Fibroblast of mammary gland (primary cell): Measurements from ENCODE around the gene ZNF746.

Experiments
- DNase-seq: peaks from one replicate; pipeline ENCODE4 v3.0.0-alpha.2; 2010; ENCODE audit warnings: low read depth
- H3K4me3 ChIP-seq: 2 replicates; pipeline ENCODE4 v1.5.1; 2011; ENCODE audit warnings: low read depth, mild to moderate bottlenecking, low read length, moderate library complexity; ENCODE audit not compliant: control insufficient read depth
- TF ChIP-seq, protein P1 (sequence below): conservative IDR thresholded peaks from 2 replicates; pipeline ENCODE4 v1.5.1; 2011; ENCODE audit warnings: low read depth, low read length, inconsistent platforms; ENCODE audit not compliant: control insufficient read depth, insufficient read depth

Gene ZNF746

DNA sequence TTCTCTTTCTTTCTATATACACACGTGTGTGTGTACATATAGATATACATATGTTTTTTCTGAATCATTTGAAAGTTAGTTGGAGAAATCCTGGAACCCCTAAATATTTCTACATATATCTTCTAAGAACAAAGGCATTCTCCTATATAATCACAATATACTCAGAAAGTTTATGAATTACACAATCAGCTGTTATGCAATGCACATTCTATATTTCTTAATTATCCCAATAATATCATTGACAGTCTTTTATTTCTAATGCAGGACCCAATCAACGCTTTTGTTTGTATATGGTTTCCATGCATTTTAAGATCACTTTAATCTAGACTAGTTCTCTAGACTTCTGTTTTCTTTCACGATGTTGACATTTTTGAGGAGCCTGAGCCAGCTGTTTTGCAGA, 27.7 kb upstream of the ZNF746 start:
- DNase-seq: no peak
- H3K4me3 ChIP-seq: no peak overlapping the region
- TF ChIP-seq, protein P1, sequence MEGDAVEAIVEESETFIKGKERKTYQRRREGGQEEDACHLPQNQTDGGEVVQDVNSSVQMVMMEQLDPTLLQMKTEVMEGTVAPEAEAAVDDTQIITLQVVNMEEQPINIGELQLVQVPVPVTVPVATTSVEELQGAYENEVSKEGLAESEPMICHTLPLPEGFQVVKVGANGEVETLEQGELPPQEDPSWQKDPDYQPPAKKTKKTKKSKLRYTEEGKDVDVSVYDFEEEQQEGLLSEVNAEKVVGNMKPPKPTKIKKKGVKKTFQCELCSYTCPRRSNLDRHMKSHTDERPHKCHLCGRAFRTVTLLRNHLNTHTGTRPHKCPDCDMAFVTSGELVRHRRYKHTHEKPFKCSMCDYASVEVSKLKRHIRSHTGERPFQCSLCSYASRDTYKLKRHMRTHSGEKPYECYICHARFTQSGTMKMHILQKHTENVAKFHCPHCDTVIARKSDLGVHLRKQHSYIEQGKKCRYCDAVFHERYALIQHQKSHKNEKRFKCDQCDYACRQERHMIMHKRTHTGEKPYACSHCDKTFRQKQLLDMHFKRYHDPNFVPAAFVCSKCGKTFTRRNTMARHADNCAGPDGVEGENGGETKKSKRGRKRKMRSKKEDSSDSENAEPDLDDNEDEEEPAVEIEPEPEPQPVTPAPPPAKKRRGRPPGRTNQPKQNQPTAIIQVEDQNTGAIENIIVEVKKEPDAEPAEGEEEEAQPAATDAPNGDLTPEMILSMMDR: no peak

DNA sequence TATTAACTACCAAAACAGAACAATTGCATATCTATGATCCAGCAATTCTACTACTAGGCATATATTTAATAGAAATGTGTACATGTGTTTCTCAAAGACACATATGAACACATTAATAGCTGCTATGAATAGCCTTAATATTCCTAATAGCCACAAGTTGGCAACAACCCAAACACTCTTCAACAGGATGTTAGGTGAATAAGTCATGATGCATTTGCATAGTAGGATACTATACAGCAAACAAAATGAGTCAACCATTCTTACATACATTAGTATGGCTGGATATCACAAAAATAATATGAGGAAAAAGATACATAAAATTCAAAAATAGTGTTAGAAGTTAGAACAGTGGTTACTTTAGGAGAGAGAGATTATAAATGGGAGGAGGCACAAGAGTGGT, 26.8 kb upstream of the ZNF746 start:
- DNase-seq: peak; percentile 4
- TF ChIP-seq, protein P1: no peak
- H3K4me3 ChIP-seq: no peak overlapping the region

DNA sequence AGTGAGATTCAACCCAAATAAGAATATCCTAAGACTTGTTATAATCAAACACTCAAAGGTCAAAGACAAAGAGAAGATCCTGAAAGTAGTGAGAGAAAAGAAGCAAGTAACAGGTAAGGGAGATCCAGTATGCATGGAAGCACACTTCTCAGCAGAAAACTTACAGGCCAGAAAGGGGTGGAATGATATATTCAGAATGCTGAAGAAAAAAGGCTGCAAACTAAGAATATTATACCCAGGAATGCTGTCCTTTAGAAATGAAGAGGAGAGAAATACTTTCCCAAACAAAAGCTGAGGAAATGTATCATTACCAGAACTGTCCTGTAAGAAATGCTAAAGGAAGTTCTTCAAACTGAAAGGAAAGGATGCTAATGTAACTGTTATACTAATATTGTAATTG, 12.6 kb upstream of the ZNF746 start:
- no peak for DNase-seq
- H3K4me3 ChIP-seq: no peak overlapping the region
- TF ChIP-seq, protein P1: no peak

DNA sequence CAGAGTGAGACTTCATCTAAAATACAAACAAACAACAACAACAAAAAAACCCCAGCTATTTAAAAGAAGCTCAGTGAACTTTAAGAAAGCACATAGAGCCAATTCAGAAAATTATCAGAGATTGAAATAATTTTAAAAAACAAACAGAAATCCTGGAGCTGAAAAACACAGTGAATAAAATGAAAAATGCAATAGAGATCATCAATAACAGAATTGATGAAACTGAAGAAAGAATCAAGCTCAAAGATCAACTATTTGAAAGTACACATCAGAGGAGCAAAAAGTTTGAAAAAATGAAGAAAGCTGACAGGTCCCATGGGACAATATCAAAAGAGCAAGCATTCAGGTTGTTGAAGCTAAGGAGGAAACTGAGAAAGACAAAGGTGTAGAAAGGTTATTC, 12.2 kb upstream of the ZNF746 start:
- TF ChIP-seq, protein P1: no peak
- no peak for DNase-seq
- H3K4me3 ChIP-seq: no peak overlapping the region

DNA sequence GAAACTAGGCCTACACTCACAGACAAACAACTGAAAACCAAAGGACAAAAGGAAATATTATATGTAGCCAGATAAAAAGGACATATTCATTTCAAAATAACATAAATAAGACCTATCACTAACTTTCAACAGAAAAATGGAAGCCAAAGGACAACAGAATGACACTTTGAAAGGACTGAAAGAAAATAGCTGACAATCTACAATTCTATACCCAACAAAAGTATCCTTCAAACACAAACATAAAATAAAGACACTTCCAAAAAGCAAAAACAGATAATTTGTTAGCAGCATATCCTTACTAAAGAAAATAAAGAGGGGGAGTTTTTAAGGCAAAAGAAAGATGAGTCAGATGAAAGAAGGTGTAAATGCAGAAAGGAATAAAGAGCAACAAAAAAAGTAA, 7.9 kb upstream of the ZNF746 start:
- no peak overlapping the region for H3K4me3 ChIP-seq
- TF ChIP-seq, protein P1: no peak
- DNase-seq: no peak

DNA sequence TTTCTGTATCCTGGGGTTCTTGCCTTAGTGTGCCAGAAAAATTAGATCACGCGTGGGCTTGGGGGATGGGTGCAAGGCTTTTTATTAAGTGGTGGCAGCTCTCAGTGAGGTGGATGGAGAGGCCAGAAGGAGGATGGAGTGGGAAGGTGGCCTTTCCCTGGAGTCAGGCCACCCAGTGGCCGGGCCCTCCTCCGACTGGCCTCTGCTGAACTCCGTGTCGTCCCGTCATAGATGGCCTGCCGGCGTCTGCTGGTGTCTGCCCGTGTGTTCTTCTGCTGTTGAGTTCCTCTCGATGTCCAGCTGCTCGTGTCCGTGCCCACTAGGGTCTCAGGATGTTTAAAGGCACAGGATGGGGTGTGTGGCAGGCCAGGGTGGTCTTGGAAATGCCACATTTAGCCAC, 4.0 kb upstream of the ZNF746 start:
- no peak overlapping the region for H3K4me3 ChIP-seq
- DNase-seq: no peak
- TF ChIP-seq, protein P1: no peak

DNA sequence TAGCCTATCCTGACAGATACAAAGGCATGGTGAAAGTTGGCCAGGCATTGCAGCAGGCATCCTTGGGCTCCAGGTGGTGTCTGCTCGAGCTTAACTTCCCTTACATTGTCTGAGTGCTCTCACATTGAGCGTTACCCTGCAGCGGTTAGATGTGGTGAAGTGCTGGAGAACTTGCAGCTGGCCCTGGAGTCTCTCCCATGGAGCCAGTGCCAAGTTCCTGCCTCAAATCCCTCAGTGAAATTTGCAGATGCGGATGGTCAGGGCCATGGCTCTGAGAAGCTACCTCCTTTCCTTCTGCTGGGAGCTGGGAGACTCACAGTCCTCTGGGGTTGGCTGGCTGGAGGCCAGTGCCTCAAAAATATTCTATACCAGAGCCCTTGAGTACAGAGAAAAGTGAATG, 3.3 kb upstream of the ZNF746 start:
- no peak overlapping the region for H3K4me3 ChIP-seq
- DNase-seq: no peak
- TF ChIP-seq, protein P1: no peak
